Astrocyte (in vitro differentiated cells and primary cell): ENCODE results near the gene OR3A1.

ENCODE experiments used
- CTCF ChIP-seq: IDR thresholded peaks from 2 replicates; pipeline ENCODE4 v1.5.1; 2011; ENCODE audit warnings: low read depth, mild to moderate bottlenecking, inconsistent platforms, low read length, moderate library complexity; ENCODE audit not compliant: insufficient read depth
- EZH2 ChIP-seq: IDR thresholded peaks from 2 replicates; pipeline ENCODE4 v1.6.1; 2012; ENCODE audit warnings: mild to moderate bottlenecking, low read length, inconsistent platforms; ENCODE audit not compliant: insufficient read depth

DNA sequence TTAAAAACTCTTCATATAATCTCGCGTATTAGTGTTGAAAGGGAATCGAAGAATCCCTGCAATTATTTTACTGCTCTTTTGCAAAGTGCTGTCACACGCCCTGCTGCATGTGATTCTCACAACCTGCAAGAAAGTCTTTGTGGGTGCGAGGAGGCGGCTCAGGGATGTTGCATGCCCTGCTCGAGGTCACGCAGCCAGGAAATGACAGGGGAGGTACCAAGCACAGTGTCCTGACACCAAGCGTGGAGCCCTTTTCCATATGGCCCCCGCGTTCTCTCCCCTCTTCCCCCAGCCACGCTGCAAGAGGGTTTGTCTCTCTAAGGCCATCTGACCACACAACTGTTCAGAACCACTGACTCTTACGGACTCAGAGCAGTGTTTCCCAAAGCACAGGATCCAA, 37.6 kb downstream of the OR3A1 start:
- no peak for TF ChIP-seq EZH2
- no peak for TF ChIP-seq CTCF
